Measurements from ENCODE around the gene GPC4. TPM values are rescaled to one million over a fixed set of nuclear protein-coding genes. Genes with fewer than 3 reads are reported as not detected.

GPC4 gene
- total RNA-seq, 1 donor, result 8.3 TPM

DNA sequence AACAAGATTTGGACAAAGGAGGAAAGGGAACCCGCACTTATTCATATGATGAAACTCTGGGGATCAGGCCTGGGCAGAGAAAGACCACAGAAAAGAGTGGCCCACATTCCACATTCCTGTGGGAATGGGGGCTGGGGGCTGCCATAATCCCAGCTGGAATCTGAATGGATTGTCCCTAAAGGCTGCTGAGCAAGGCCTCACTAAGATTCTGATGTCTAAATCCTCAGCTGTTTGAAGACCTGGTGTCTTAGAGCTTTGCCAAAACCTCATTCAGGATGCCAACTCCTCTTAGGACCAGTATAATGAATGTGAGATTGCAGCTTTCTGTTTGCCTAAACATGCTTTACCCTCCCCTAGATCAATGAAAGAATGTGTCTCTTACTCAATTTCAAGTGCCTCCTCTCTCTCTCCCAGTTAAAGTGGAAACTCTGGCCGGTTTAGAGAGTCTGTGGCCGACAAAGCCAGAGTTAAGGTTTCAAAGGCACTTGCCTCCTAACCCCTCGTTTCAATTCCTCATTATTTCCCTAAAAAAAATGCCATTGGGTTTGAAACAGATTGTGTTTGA is 33.3 kb upstream of the GPC4 start:
- Histone ChIP-seq H3K4me3 (ENCODE audit: insufficient read depth, low read length) (no peak overlapping the region), H3K4me1 (ENCODE audit: insufficient read depth, low read length) (no peaks in the 10 kb centered on the region), H3K36me3 (ENCODE audit: insufficient read depth, low read length) (no peaks in the 10 kb centered on the region), H3K9me3 (ENCODE audit: low read depth, low read length) (no peaks in the 10 kb centered on the region), H3K27me3 (ENCODE audit: insufficient read depth, low read length) (peaks cover 2% of the 10 kb centered on the region), H2AFZ (ENCODE audit: low read length) (no peak overlapping the region), H3K4me2 (ENCODE audit: insufficient read depth, low read length) (no peak overlapping the region), H4K20me1 (ENCODE audit: insufficient read depth, low read length) (no peaks in the 10 kb centered on the region), H3K79me2 (ENCODE audit: insufficient read depth, low read length) (no peaks in the 10 kb centered on the region), H3K27ac (ENCODE audit: low read depth, low read length) (no peak overlapping the region)
- DNase-seq (ENCODE audit: insufficient read length, low spot score, missing footprints), result no peak
- TF ChIP-seq CTCF (IDR thresholded peaks at IDR 0.05; ENCODE audit: extremely low read depth, low read depth, low read length), result no peak

- peak overlapping the region; percentile 71 for H3K4me2 ChIP-seq (ENCODE audit: insufficient read depth, low read length)
- peak overlapping the region; percentile 56 for H2AFZ ChIP-seq (ENCODE audit: low read length)
- no peaks in the 10 kb centered on the region for H4K20me1 ChIP-seq (ENCODE audit: insufficient read depth, low read length)
- H3K4me3 ChIP-seq (ENCODE audit: insufficient read depth, low read length), result peak overlapping the region; percentile 60
- H3K4me1 ChIP-seq (ENCODE audit: insufficient read depth, low read length), result no peaks in the 10 kb centered on the region
- H3K9me3 ChIP-seq (ENCODE audit: low read depth, low read length), result no peaks in the 10 kb centered on the region
- no peak for DNase-seq (ENCODE audit: insufficient read length, low spot score, missing footprints)
- no peaks in the 10 kb centered on the region for H3K79me2 ChIP-seq (ENCODE audit: insufficient read depth, low read length)
- peaks cover 4% of the 10 kb centered on the region for H3K27me3 ChIP-seq (ENCODE audit: insufficient read depth, low read length)
- no peaks in the 10 kb centered on the region for H3K36me3 ChIP-seq (ENCODE audit: insufficient read depth, low read length)
- no peak for TF ChIP-seq CTCF (IDR thresholded peaks at IDR 0.05; ENCODE audit: extremely low read depth, low read depth, low read length)
- H3K27ac ChIP-seq (ENCODE audit: low read depth, low read length), result no peak overlapping the region
Observed at GRCh38 chrX:133444952-133445831, 29.9 kb upstream of the GPC4 start.

DNA sequence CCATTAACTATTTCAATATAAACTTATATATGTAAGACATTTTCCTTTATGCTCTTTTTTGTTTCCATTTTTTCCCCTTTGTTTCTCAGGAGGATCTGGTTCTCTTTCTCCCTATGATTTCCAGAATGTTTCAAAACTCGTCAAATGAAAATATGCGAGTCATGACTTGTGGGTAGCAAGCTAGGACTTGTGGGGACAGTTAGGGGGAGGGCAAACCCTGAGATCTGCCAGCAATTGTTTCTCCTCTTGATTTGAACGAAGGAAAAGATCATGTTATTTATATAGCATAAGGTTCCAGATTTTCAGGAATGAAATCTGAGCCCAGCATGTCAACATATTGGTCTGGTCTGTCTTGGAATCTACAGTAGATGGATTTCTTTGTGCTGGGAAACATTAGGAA is 28.9 kb upstream of the GPC4 start:
- no peak overlapping the region for H2AFZ ChIP-seq (ENCODE audit: low read length)
- peaks cover 5% of the 10 kb centered on the region for H3K27me3 ChIP-seq (ENCODE audit: insufficient read depth, low read length)
- no peaks in the 10 kb centered on the region for H3K9me3 ChIP-seq (ENCODE audit: low read depth, low read length)
- no peaks in the 10 kb centered on the region for H3K79me2 ChIP-seq (ENCODE audit: insufficient read depth, low read length)
- no peak for TF ChIP-seq CTCF (IDR thresholded peaks at IDR 0.05; ENCODE audit: extremely low read depth, low read depth, low read length)
- no peak overlapping the region for H3K4me2 ChIP-seq (ENCODE audit: insufficient read depth, low read length)
- no peak for DNase-seq (ENCODE audit: insufficient read length, low spot score, missing footprints)
- H3K4me1 ChIP-seq (ENCODE audit: insufficient read depth, low read length), result no peaks in the 10 kb centered on the region
- H3K27ac ChIP-seq (ENCODE audit: low read depth, low read length), result no peak overlapping the region
- no peaks in the 10 kb centered on the region for H3K36me3 ChIP-seq (ENCODE audit: insufficient read depth, low read length)
- no peaks in the 10 kb centered on the region for H4K20me1 ChIP-seq (ENCODE audit: insufficient read depth, low read length)
- no peak overlapping the region for H3K4me3 ChIP-seq (ENCODE audit: insufficient read depth, low read length)

- H3K79me2 ChIP-seq (ENCODE audit: insufficient read depth, low read length), result no peaks in the 10 kb centered on the region
- H3K4me1 ChIP-seq (ENCODE audit: insufficient read depth, low read length), result no peaks in the 10 kb centered on the region
- no peak overlapping the region for H2AFZ ChIP-seq (ENCODE audit: low read length)
- H3K4me3 ChIP-seq (ENCODE audit: insufficient read depth, low read length), result no peak overlapping the region
- H3K36me3 ChIP-seq (ENCODE audit: insufficient read depth, low read length), result no peaks in the 10 kb centered on the region
- H4K20me1 ChIP-seq (ENCODE audit: insufficient read depth, low read length), result no peaks in the 10 kb centered on the region
- H3K27ac ChIP-seq (ENCODE audit: low read depth, low read length), result no peak overlapping the region
- no peak for TF ChIP-seq CTCF (IDR thresholded peaks at IDR 0.05; ENCODE audit: extremely low read depth, low read depth, low read length)
- H3K27me3 ChIP-seq (ENCODE audit: insufficient read depth, low read length), result peaks cover 7% of the 10 kb centered on the region
- no peaks in the 10 kb centered on the region for H3K9me3 ChIP-seq (ENCODE audit: low read depth, low read length)
- H3K4me2 ChIP-seq (ENCODE audit: insufficient read depth, low read length), result no peak overlapping the region
- no peak for DNase-seq (ENCODE audit: insufficient read length, low spot score, missing footprints)
Observed at GRCh38 chrX:133440797-133441163, 25.5 kb upstream of the GPC4 start.
